Kidney (tissue), 14 donors: ENCODE data around the gene FASTK. TPM values are rescaled to one million over a fixed set of nuclear protein-coding genes. Genes with fewer than 3 reads are reported as not detected.
A peak's percentile ranks its signal among the peaks of the same experiment; 100 is the strongest.

Experiments used
- DNase-seq, 5 donors: peaks; one replicate each; pipeline ENCODE4 v3.0.0-alpha.2; 2013 to 2020
- FAIRE-seq: peaks from 2 replicates; lab custom pipeline; 2012; peaks lifted over from hg19 to GRCh38; lab: Jason Lieb, UNC
- H3K27ac ChIP-seq, 2 donors: one replicate each; pipeline ENCODE4 v1.7.0; 2013; ENCODE audit warnings: low read depth in 2 of 2, low read length in 2 of 2, inconsistent platforms in 1 of 2
- H3K27me3 ChIP-seq: one replicate; pipeline ENCODE4 v1.7.1; 2013; ENCODE audit warnings: low read length, inconsistent platforms; ENCODE audit not compliant: control insufficient read depth, insufficient read depth
- H3K36me3 ChIP-seq, 3 donors: one replicate each; pipeline versions ENCODE4 v1.7.0 to v1.7.1; 2013; ENCODE audit warnings: low read length in 3 of 3, control low read depth in 1 of 3, inconsistent platforms in 1 of 3; ENCODE audit not compliant: insufficient read depth in 3 of 3, control insufficient read depth in 2 of 3
- H3K4me1 ChIP-seq, 3 donors: one replicate each; pipeline versions ENCODE4 v1.7.0 to v1.7.1; 2013; ENCODE audit warnings: low read length in 3 of 3, inconsistent platforms in 1 of 3, low read depth in 1 of 3; ENCODE audit not compliant: control insufficient read depth in 2 of 3, insufficient read depth in 2 of 3
- H3K4me3 ChIP-seq, 3 donors: one replicate each; pipeline versions ENCODE4 v1.7.0 to v1.8.1; 2013; ENCODE audit warnings: low read length in 3 of 3, control low read depth in 1 of 3, inconsistent platforms in 1 of 3
- H3K9ac ChIP-seq, 3 donors: one replicate each; pipeline versions ENCODE4 v1.7.0 to v1.7.1; 2013; ENCODE audit warnings: low read length in 3 of 3, control low read depth in 1 of 3, inconsistent platforms in 1 of 3
- H3K9me3 ChIP-seq, 3 donors: one replicate each; pipeline versions ENCODE4 v1.7.0 to v1.7.1; 2013; ENCODE audit warnings: low read length in 3 of 3, control low read depth in 1 of 3, inconsistent platforms in 1 of 3; ENCODE audit not compliant: control insufficient read depth in 2 of 3, insufficient read depth in 1 of 3
- CTCF ChIP-seq: IDR thresholded peaks from 3 replicates; pipeline ENCODE4 v1.5.1; 2012; ENCODE audit warnings: mild to moderate bottlenecking, moderate library complexity, borderline replicate concordance; ENCODE audit not compliant: insufficient read depth; ENCODE audit errors: extremely low read depth
- intact Hi-C: fragments of 100-400 bp; cut with DNase I; formaldehyde crosslinking; loops from one replicate; pipeline ENCODE4 v1.11.1; 2022
- polyA plus RNA-seq: library from polyadenylated mRNA; stranded (reverse); fragments of 350-450 nt; fragmentation: Illumina TruSeq; extraction: RNeasy Lipid Tissue Mini Kit (QIAGEN cat#74804); gene quantifications from one replicate; pipeline ENCODE4 v1.2.3, GENCODE V29; 2014; ENCODE audit warnings: low read depth, low replicate concordance; ENCODE audit not compliant: insufficient read depth
- total RNA-seq: library from RNA; stranded (reverse); fragmentation: NEBNext Ultra II Directional; extraction: Animal tissue kit (Norgen Biotek cat#: 25700); gene quantifications from one replicate; pipeline ENCODE4 v1.2.1, GENCODE V29; 2021
- donor health status: control.
- donor health status: control.
- donor health status: control.
- donor health status: control.
- donor health status: control.
- donor health status: DM: yes; HTN: yes; CAD: no.
- donor health status: Normal renal cell carcinoma (clear cell type).

Gene FASTK
- total and polyA plus RNA-seq, 2 donors from 2014 or later: 71.2 to 116 TPM

- FAIRE-seq: no peak
- no peak for TF ChIP-seq CTCF
- Histone ChIP-seq H3K36me3 (peaks cover 0 to 34% (median 17%) of the 10 kb centered on the region in 3 donors), H3K27ac (no peak overlapping the region), H3K4me1 (peaks cover 0 to 5% (median 0%) of the 10 kb centered on the region in 3 donors), H3K9me3 (no peaks in the 10 kb centered on the region), H3K4me3 (no peak overlapping the region), H3K9ac (no peak overlapping the region), H3K27me3 (no peaks in the 10 kb centered on the region)
- intact Hi-C loops: no loop called here
- DNase-seq: peak in 2 of 5 donors; percentile 37 to 39
These were observed 48.7 kb upstream of the FASTK start for GRCh38 chr7:151129117-151129959.

DNA sequence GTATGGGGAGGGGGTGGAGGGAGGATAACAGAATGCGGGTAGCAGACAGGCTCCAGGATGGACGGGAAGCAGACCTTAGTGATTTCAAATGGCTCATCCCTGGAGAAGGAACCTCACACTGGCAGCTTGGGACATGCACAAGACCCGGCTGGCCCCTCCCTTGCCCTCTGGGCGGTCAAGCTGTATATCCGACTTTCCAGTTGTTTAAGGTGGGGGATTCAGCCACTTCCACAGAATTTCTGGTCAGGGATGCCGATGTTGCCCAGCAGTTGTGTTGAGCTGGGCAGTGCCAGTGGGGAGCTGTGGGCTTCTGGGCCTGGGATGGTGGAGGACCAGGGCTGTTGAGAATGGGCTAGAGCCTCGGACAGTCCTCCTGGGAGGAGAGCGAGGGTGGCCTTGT lies 48.1 kb upstream of the FASTK start:
- H3K9me3 ChIP-seq: no peaks in the 10 kb centered on the region
- no peak overlapping the region for H3K27ac ChIP-seq
- H3K4me3 ChIP-seq: no peak overlapping the region
- peaks cover 0 to 32% (median 15%) of the 10 kb centered on the region in 3 donors for H3K36me3 ChIP-seq
- intact Hi-C loops: no loop called here
- H3K27me3 ChIP-seq: no peaks in the 10 kb centered on the region
- TF ChIP-seq CTCF: no peak
- H3K9ac ChIP-seq: no peak overlapping the region
- DNase-seq (no peak), FAIRE-seq (no peak)
- H3K4me1 ChIP-seq: peaks cover 0 to 5% (median 0%) of the 10 kb centered on the region in 3 donors

DNA sequence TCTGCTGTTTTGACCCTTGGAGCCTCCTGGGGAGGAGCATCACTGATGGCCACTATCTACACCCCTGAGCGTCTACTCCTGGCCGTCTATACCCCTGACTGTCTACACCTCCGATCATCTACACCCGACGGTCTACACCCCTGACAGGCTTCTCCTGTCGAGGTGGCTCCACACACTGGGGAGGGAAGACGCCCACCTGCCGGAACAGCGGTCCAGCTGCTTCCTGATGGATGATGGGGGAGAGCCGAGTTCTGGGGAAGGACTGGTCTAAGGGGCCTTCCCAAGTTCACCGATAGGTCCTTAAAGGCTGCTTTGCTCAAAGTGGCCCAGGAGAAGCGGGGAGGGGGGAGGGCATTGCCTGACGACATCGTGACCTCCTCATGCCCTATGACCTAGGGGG lies 47.5 kb upstream of the FASTK start:
- H3K4me1 ChIP-seq: peaks cover 0 to 5% (median 0%) of the 10 kb centered on the region in 3 donors
- DNase-seq (no peak), FAIRE-seq (no peak)
- no peak overlapping the region for H3K4me3 ChIP-seq
- peaks cover 0 to 28% (median 13%) of the 10 kb centered on the region in 3 donors for H3K36me3 ChIP-seq
- no peak overlapping the region for H3K9ac ChIP-seq
- no peak overlapping the region for H3K27ac ChIP-seq
- no peak for TF ChIP-seq CTCF
- H3K27me3 ChIP-seq: no peaks in the 10 kb centered on the region
- H3K9me3 ChIP-seq: no peaks in the 10 kb centered on the region
- intact Hi-C loops: no loop called here
